BE2C (cell line): ENCODE results near the gene GSE1.

Source experiments
- DNase-seq: peaks from one replicate; pipeline ENCODE4 v3.0.0-alpha.2; 2020
- H3K27me3 ChIP-seq: fragments of 250-450 bp; sonication (Bioruptor Pico); 2 replicates; pipeline ENCODE4 v1.5.1; 2020; ENCODE audit warnings: mild to moderate bottlenecking
- H3K36me3 ChIP-seq: fragments of 250-450 bp; sonication (Bioruptor Pico); 2 replicates; pipeline ENCODE4 v1.5.1; 2020; ENCODE audit warnings: mild to moderate bottlenecking
- H3K4me1 ChIP-seq: fragments of 250-450 bp; sonication (Bioruptor Pico); 2 replicates; pipeline ENCODE4 v1.5.1; 2020
- H3K4me3 ChIP-seq: 2 replicates; pipeline ENCODE4 v1.5.1; 2011; ENCODE audit warnings: low read depth, low read length
- H3K9me3 ChIP-seq: fragments of 250-450 bp; sonication (Bioruptor Pico); 2 replicates; pipeline ENCODE4 v1.5.1; 2020
- CTCF ChIP-seq: IDR thresholded peaks from 2 replicates; pipeline ENCODE4 v1.5.1; 2012; ENCODE audit warnings: mild to moderate bottlenecking, low read depth, low read length

Gene GSE1

GRCh38 chr16:85668676-85669424 is 55.7 kb downstream of the GSE1 start:
- Histone ChIP-seq H3K36me3 (peaks cover 94% of the 10 kb centered on the region), H3K4me3 (no peak overlapping the region), H3K9me3 (no peaks in the 10 kb centered on the region), H3K4me1 (peaks cover 12% of the 10 kb centered on the region), H3K27me3 (no peaks in the 10 kb centered on the region)
- DNase-seq: no peak
- TF ChIP-seq CTCF: no peak

- Histone ChIP-seq H3K4me1 (peaks cover 21% of the 10 kb centered on the region), H3K9me3 (no peaks in the 10 kb centered on the region), H3K27me3 (no peaks in the 10 kb centered on the region), H3K4me3 (no peak overlapping the region), H3K36me3 (peaks cover 94% of the 10 kb centered on the region)
- no peak for DNase-seq
- no peak for TF ChIP-seq CTCF
These were observed 57.7 kb downstream of the GSE1 start for GRCh38 chr16:85670840-85671239.

- H3K9me3 ChIP-seq: no peaks in the 10 kb centered on the region
- H3K4me3 ChIP-seq: no peak overlapping the region
- TF ChIP-seq CTCF: no peak
- DNase-seq: peak; percentile 71
- no peaks in the 10 kb centered on the region for H3K27me3 ChIP-seq
- peaks cover 94% of the 10 kb centered on the region for H3K36me3 ChIP-seq
- H3K4me1 ChIP-seq: peaks cover 24% of the 10 kb centered on the region
These were observed 60.7 kb downstream of the GSE1 start for GRCh38 chr16:85673529-85674417.

- H3K4me3 ChIP-seq: no peak overlapping the region
These were observed 61.3 kb downstream of the GSE1 start for GRCh38 chr16:85674418-85674755.

GRCh38 chr16:85674828-85675227 is 61.7 kb downstream of the GSE1 start:
- DNase-seq: no peak
- Histone ChIP-seq H3K27me3 (no peaks in the 10 kb centered on the region), H3K4me1 (peaks cover 24% of the 10 kb centered on the region), H3K36me3 (peaks cover 92% of the 10 kb centered on the region), H3K4me3 (no peak overlapping the region), H3K9me3 (no peaks in the 10 kb centered on the region)
- TF ChIP-seq CTCF: no peak

More at GRCh38 chr16:85674418-85674755, 61.3 kb downstream of the GSE1 start:
- Histone ChIP-seq H3K4me1 (peaks cover 24% of the 10 kb centered on the region), H3K27me3 (no peaks in the 10 kb centered on the region), H3K36me3 (peaks cover 94% of the 10 kb centered on the region), H3K9me3 (no peaks in the 10 kb centered on the region)
- DNase-seq: no peak
- TF ChIP-seq CTCF: no peak

GRCh38 chr16:85675251-85675874 is 62.2 kb downstream of the GSE1 start:
- Histone ChIP-seq H3K27me3 (no peaks in the 10 kb centered on the region), H3K9me3 (no peaks in the 10 kb centered on the region), H3K4me1 (peaks cover 24% of the 10 kb centered on the region), H3K36me3 (peaks cover 92% of the 10 kb centered on the region), H3K4me3 (no peak overlapping the region)
- peak; percentile 75 for TF ChIP-seq CTCF
- no peak for DNase-seq
